Measurements from ENCODE around the gene PTCD1. TPM values are rescaled to one million over a fixed set of nuclear protein-coding genes. Genes with fewer than 3 reads are reported as not detected.
"Not testable (repeated sequence)": the region's sequence is repeated elsewhere in the genome, so short reads cannot be mapped to it uniquely, and the experiment has no call there.

Gene PTCD1
- total RNA-seq, 4 donors from 2014 or later = 8.3 to 9.1 (median 8.6) TPM

GRCh38 chr7:99390941-99391602, 47.5 kb downstream of the PTCD1 start:
- Histone ChIP-seq H3K4me3 (no peak overlapping the region), H3K36me3 (peaks cover 0 to 80% (median 0%) of the 10 kb centered on the region in 3 donors), H3K4me1 (peaks cover 0 to 27% (median 15%) of the 10 kb centered on the region in 4 donors), H3K27ac (no peak overlapping the region), H3K9me3 (no peaks in the 10 kb centered on the region), H3K27me3 (no peaks in the 10 kb centered on the region)
- TF ChIP-seq CTCF (IDR thresholded peaks at IDR 0.05) = no peak
- no peak for TF ChIP-seq POLR2A (IDR thresholded peaks at IDR 0.05)
- DNase-seq = no peak

DNA sequence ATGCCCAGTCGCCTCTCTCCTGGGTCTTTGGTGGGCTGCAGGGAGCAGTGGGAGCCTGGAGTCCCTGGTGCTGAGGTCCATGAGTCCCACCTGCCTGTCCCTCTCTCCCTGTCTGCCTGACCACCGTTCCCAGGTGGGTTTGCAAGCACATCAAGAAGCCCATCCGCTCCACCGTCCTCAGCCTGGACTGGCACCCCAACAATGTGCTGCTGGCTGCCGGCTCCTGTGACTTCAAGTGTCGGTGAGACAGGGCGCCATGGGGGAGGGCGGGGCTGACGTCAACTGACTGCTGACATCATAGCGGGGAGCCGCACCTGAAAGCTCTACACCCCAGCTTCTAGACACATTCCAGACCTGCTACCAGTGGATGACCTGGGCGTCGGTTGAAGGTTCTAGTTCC, 48.8 kb downstream of the PTCD1 start:
- H3K9me3 ChIP-seq = no peaks in the 10 kb centered on the region
- no peaks in the 10 kb centered on the region for H3K27me3 ChIP-seq
- TF ChIP-seq CTCF (IDR thresholded peaks at IDR 0.05) (no peak), POLR2A (IDR thresholded peaks at IDR 0.05) (no peak)
- no peak for DNase-seq
- no peak overlapping the region for H3K4me3 ChIP-seq
- H3K4me1 ChIP-seq = peaks cover 0 to 27% (median 15%) of the 10 kb centered on the region in 4 donors
- H3K36me3 ChIP-seq = peaks cover 0 to 78% (median 0%) of the 10 kb centered on the region in 3 donors
- no peak overlapping the region for H3K27ac ChIP-seq

- no peak for TF ChIP-seq CTCF (IDR thresholded peaks at IDR 0.05)
- TF ChIP-seq POLR2A (IDR thresholded peaks at IDR 0.05) = no peak
- H3K36me3 ChIP-seq = peaks cover 0 to 65% (median 0%) of the 10 kb centered on the region in 3 donors
These were observed 50.7 kb downstream of the PTCD1 start for GRCh38 chr7:99387912-99388311.

DNA sequence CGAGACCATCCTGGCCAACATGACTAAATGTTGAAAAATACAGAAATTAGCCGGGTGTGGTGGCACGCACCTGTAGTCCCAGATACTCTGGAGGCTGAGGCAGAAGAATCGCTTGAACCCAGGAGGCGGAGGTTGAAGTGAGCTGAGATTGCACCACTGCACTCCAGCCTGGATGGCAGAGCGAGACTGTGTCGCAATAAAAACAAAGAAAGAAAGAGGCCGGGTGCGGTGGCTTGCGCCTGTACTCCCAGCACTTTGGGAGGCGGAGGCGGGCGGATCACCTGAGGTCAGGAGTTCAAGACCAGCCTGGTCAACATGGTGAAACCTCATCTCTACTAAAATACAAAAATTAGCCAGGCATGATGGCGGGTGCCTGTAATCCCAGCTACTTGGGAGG, 51.4 kb downstream of the PTCD1 start:
- not testable (repeated sequence) for H3K4me3 ChIP-seq
- peaks cover 0 to 65% (median 0%) of the 10 kb centered on the region in 3 donors for H3K36me3 ChIP-seq

More at GRCh38 chr7:99387912-99388311, 50.7 kb downstream of the PTCD1 start:
- Histone ChIP-seq H3K4me1 (peaks cover 0 to 18% (median 11%) of the 10 kb centered on the region in 4 donors), H3K27me3 (no peaks in the 10 kb centered on the region), H3K9me3 (no peaks in the 10 kb centered on the region), H3K4me3 (no peak overlapping the region), H3K27ac (no peak overlapping the region)
- DNase-seq = no peak

DNA sequence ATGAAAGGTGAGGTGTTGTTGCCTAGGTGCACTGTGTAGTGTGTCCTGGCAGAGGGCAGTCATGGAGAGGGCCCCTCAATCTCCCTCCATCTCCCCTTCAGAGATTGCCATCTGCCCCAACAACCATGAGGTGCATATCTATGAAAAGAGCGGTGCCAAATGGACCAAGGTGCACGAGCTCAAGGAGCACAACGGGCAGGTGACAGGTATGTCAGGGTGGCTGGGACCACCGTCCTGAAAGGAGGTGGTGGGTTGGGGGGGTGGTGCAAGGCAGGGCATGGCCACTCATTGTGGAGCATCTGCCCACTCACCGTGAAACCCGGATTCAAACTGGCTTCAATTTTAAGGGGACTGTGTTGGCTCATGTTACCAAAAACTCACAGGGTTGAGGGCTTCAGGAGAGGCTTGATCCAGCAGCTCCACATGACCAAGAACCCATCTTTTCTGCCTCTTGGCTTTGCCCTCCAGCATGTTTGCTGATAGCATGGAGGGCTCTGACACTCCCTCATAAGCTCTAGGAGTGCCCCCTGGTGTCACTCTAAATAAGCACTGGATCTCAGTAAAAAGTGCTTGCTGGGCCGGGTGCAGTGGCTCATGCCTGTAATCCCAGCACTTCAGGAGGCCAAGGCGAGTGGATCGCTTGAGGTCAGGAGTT, 51.9 kb downstream of the PTCD1 start:
- H3K9me3 ChIP-seq = no peaks in the 10 kb centered on the region
- H3K4me3 ChIP-seq = no peak overlapping the region
- H3K27ac ChIP-seq = no peak overlapping the region
- TF ChIP-seq CTCF (IDR thresholded peaks at IDR 0.05) = peak in 3 of 6 experiments; percentile 10 to 34 (median 33)
- TF ChIP-seq POLR2A (IDR thresholded peaks at IDR 0.05) = no peak
- no peak for DNase-seq
- H3K36me3 ChIP-seq = peaks cover 0 to 70% (median 0%) of the 10 kb centered on the region in 3 donors
- H3K4me1 ChIP-seq = peaks cover 0 to 10% (median 8%) of the 10 kb centered on the region in 4 donors
- H3K27me3 ChIP-seq = no peaks in the 10 kb centered on the region

More for the DNA sequence above, 51.4 kb downstream of the PTCD1 start:
- H3K27me3 ChIP-seq, H3K27ac ChIP-seq, H3K9me3 ChIP-seq, DNase-seq: not testable (repeated sequence)
- peaks cover 0 to 11% (median 7%) of the 10 kb centered on the region in 4 donors for H3K4me1 ChIP-seq

GRCh38 chr7:99385564-99385963, 53.0 kb downstream of the PTCD1 start:
- Histone ChIP-seq H3K27me3 (no peaks in the 10 kb centered on the region), H3K4me1 (peaks cover 0 to 17% (median 16%) of the 10 kb centered on the region in 4 donors), H3K36me3 (peaks cover 0 to 67% (median 0%) of the 10 kb centered on the region in 3 donors), H3K4me3 (no peak overlapping the region), H3K9me3 (no peaks in the 10 kb centered on the region), H3K27ac (peak overlapping the region in 1 of 4 donors; percentile 25)
- no peak for DNase-seq
- TF ChIP-seq POLR2A (IDR thresholded peaks at IDR 0.05) (no peak), CTCF (IDR thresholded peaks at IDR 0.05) (no peak)

Data from Peyer's patch (tissue), 4 donors.